GM08714 (cell line): ENCODE data around the gene POLH.
"Not testable (repeated sequence)": the region's sequence is repeated elsewhere in the genome, so short reads cannot be mapped to it uniquely, and the experiment has no call there.

Experiments
- H3K4me3 ChIP-seq: fragments of 200-500 bp; sonication (Bioruptor generic); 2 replicates; pipeline ENCODE4 v1.5.1; 2014; ENCODE audit warnings: mild to moderate bottlenecking, low read length, inconsistent platforms
- ZNF274 ChIP-seq: IDR thresholded peaks from 2 replicates; pipeline ENCODE4 v1.6.1; 2012; ENCODE audit warnings: mild to moderate bottlenecking, low read depth, low read length

The POLH gene

DNA sequence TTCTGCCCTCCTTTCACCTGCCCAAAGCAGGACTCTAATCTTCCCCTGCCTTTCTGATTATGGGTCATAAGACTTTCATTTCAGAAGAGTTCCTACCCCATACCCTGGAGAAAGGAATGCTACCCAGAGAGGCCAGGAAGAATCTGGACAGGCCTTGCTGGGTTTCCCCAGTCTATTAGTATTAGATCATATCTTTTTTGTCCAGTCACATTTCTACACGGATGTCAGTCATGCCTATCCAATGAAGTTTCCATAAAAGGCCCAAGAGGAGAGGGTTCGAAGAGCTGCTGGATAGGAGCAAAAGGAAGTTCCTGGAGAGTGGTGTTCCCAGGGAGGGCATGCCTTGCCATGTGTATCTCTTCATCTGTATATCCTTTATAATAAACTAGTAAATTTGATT, 3.2 kb downstream of the POLH start:
- peak overlapping the region; percentile 12; the same call in 1 of the 2 replicates for H3K4me3 ChIP-seq
- TF ChIP-seq ZNF274: no peak

DNA sequence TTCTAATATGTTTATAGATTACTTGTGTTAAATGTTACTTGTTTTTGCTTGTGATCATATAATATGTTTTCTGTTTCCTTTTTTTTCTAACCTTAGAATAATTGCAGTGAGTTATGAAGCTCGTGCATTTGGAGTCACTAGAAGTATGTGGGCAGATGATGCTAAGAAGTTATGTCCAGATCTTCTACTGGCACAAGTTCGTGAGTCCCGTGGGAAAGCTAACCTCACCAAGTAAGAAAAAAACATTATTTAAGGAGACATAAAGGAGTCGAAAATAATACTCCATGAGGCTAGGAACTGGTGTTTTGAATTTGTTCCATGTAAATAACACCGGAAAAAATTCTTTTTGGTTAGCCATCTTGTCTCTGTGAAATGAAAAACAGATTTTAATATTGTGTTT, 6.9 kb downstream of the POLH start:
- H3K4me3 ChIP-seq: no peak overlapping the region
- TF ChIP-seq ZNF274: no peak

DNA sequence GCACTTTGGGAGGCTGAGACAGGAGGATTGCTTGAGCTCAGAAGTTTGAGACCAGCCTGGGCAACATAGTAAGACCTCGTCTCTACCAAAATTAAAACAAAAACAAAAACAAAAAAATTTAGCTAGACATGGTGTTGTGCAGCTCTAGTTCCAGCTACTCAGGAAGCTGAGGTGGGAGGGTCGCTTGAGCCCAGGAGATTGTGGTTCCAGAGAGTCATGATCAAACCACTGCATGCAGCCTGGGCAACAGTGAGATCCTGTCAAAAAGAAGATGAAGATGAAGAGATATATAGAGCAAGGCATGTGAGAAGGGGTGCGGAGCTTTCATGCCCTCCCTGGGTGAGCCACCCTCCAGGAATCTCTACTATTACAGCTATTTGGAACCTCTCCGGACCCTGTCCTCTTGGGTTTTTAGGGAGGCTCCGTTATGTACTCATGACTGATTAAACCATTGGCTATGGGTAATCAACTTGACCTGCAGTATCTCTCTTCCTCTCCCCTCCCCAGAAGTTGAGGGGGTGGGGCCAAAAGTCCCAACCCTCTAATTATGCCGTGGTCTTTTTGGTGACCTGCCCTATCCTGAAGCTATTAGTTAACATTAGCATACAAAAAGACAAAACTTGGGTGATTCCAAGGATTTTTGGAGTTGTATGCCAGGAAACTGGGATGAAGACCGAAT, 9.0 kb downstream of the POLH start:
- no peak for TF ChIP-seq ZNF274
- H3K4me3 ChIP-seq: no peak overlapping the region

DNA sequence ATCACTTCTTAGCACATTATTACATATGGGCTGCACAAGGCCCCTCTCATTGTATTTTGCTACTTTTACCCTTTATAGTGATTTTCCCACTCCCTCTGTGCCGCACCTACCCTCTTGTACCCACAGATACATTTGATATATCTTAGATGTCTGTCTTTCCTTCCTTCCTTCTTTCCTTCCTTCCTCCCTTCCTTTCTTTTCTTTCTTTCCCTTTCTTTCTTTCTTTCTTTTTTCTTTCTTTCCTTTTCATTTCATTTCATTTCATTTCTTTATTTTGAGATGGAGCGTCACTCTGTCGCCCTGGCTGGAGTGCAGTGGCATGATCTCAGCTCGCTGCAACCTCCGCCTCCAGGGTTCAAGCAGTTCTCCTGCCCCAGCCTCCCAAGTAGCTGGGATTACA, 12.2 kb downstream of the POLH start:
- TF ChIP-seq ZNF274: no peak
- H3K4me3 ChIP-seq: no peak overlapping the region

DNA sequence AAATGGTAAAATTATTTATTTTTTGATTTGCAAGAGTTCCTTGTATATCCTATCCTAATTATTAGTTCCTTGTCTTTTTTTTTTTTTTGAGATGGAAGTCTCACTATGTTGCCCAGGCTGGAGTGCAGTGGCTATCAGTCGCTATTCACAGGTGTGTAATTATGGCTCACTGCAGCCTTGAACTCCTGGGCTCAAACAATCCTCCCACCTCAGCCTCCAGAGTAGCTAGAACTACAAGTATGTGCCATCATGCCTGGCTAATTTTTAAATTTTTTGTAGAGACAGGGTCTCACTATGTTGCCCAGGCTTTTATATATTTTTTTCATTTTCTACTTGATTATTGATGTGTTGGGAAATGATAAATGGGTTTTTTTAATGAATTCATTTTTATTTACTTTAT, 13.6 kb downstream of the POLH start:
- not testable (repeated sequence) for H3K4me3 ChIP-seq

DNA sequence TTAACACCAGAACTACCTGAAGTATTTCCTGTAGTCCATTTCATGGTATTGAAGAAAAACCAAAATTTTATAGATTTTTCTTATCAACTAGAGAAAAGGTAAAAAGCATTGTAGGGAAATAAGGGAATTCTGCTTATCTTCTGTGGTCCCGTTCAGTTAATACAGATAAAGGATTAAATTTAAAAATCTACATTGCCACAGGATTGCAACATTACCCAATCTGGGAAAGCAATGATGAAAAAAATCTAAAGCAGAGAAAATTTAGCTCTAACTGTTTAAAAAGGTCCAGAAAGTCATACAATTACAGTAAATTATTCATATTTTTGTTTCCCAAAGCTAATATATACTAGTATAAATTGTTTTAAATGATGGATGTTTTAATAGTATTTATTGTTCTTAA, 18.0 kb downstream of the POLH start:
- TF ChIP-seq ZNF274: no peak
- no peak overlapping the region for H3K4me3 ChIP-seq

DNA sequence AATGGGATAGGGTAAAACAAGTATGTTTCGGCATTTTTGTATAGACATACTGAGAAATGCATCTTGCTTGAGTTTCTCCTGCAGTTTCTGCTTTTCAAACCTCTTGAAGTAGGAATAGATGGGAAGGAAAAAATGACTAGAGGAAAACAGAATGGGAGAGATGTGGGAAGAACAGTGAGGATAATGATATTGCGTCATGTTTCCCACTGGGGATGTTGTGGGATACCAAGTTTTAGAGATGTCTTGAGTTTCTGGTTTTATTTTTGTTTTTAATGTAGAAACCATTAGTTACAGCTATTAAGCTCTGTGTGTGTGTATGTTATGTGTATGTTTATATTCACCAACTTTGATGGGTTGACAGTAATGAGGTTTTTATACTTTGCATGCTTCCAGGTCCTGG, 24.6 kb downstream of the POLH start:
- no peak for TF ChIP-seq ZNF274
- H3K4me3 ChIP-seq: no peak overlapping the region

DNA sequence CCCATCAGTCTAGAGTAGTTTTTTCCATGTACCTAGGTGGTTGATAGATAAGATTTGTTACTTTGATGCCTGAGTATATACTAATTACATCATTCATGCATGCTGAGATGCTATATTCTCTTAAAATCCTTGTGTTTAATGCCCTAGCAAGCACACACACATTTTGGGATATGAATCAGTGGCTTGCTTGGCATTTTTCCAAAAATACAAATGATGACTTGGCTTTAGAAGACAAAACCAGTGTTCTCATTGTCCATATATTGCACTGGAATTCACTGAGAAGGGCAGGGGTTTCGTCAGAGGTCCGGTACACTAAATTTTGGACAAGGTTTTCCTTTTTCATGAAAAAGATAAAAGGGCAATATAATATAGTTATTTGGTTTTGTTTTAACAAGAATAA, 28.2 kb downstream of the POLH start:
- TF ChIP-seq ZNF274: no peak
- no peak overlapping the region for H3K4me3 ChIP-seq

DNA sequence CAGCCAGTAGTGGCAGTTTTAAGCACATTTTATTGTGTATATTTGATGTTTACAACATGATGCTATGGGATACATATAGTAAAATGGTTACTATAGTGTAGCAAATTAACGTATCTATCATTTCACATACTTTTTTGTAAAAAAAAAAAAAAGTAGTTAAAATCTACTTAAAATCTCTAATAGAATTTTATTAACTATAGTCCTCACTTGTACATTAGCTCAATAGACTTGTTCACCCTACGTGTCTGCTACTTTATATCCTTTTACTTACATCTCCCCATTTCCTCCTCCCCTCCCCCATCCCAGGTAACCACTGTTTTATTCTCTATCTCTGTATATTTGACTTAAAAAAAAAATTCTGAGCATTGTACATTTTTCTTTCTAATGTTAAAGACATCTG, 30.0 kb downstream of the POLH start:
- H3K4me3 ChIP-seq: no peak overlapping the region
- TF ChIP-seq ZNF274: no peak

DNA sequence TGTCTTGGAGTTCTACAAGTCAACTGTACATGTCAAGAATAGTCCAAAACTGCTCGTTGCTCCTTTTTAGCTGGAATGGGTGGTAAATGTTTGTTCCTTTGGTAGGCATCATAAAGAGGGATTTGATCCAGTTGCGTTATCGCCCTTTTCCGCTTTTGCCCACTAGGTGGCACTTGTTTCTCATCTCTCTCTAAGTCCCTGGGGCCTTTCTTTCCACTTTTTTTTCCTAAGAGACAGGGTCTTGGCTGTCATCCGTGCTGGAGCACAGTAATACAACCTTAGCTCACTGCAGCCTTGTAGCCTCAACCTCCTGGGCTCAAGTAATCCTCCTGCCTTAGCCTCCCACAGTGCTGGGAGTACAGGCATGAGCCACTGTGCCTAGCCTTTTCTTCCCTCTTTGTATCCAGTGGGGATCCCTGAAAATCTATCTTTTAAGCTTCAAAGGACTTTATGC, 32.4 kb downstream of the POLH start:
- no peak overlapping the region for H3K4me3 ChIP-seq
- TF ChIP-seq ZNF274: no peak

DNA sequence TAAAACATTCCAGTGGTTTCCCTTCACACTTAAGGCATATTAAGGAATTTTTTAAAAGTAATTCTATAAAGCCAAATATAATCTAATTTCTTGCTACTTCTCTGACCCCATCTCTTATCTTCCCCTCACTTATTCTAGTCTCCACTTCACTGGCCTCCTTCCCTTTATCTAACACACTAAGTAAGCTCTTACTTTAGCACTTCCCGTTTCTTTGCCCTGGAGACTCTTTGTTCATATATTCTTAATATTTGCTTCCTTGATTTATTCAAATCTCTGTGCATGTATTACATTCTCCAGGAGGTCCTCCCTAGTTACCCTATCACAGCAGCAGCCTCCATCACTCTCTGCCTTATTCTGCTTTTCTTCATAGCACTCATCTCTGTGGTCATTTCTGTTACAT, 32.8 kb downstream of the POLH start:
- no peak overlapping the region for H3K4me3 ChIP-seq
- TF ChIP-seq ZNF274: no peak

DNA sequence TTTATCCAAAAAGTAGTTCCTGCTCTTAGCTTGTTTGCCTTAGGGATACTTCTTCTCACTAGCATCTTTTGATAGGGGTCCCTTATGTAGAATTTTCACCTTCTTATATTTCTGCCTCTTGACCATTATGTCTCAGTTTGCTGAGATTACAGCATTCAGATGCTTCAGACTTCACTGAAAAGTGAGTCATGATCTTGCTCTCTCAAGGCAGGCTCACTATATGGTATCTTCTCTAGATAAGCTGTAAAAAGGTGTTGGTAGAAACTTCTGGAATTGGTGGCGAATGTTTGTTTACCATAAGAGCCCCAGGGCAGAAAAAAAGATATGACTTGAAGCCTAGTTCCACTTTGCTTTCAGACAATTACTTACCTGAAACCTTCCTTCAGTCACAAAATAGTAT, 33.4 kb downstream of the POLH start:
- H3K4me3 ChIP-seq: no peak overlapping the region
- TF ChIP-seq ZNF274: no peak

DNA sequence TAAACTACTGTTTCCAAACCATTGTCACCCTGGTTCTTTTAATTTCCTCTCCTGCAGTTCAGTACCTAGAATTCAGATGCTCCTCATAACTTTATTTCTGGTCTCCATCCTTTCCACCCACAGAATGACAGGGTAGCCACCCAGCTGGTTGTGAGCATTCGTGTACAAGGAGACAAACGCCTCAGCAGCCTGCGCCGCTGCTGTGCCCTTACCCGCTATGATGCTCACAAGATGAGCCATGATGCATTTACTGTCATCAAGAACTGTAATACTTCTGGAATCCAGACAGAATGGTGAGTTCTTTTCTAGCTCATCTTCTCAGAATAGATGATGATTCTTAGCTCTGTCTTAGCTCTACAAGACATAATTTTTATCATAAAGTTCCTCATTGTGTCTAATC, 34.4 kb downstream of the POLH start:
- no peak overlapping the region for H3K4me3 ChIP-seq
- no peak for TF ChIP-seq ZNF274

DNA sequence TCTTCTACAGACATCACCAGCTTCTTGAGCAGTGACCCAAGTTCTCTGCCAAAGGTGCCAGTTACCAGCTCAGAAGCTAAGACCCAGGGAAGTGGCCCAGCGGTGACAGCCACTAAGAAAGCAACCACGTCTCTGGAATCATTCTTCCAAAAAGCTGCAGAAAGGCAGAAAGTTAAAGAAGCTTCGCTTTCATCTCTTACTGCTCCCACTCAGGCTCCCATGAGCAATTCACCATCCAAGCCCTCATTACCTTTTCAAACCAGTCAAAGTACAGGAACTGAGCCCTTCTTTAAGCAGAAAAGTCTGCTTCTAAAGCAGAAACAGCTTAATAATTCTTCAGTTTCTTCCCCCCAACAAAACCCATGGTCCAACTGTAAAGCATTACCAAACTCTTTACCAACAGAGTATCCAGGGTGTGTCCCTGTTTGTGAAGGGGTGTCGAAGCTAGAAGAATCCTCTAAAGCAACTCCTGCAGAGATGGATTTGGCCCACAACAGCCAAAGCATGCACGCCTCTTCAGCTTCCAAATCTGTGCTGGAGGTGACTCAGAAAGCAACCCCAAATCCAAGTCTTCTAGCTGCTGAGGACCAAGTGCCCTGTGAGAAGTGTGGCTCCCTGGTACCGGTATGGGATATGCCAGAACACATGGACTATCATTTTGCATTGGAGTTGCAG, 37.9 kb downstream of the POLH start:
- TF ChIP-seq ZNF274: no peak
- no peak overlapping the region for H3K4me3 ChIP-seq

DNA sequence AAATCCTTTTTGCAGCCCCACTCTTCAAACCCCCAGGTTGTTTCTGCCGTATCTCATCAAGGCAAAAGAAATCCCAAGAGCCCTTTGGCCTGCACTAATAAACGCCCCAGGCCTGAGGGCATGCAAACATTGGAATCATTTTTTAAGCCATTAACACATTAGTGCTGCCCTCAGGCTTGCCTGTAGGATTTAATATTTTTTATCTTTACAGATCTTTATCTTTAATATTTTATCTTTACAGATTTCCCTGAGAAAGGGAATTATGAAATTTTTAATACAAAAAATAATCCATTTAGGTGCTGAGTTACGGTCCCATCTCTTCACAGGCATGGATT, 38.4 kb downstream of the POLH start:
- no peak for TF ChIP-seq ZNF274

More for the DNA sequence above, 38.4 kb downstream of the POLH start:
- no peak overlapping the region for H3K4me3 ChIP-seq
